GM10266 (cell line): ENCODE measurements around the gene VWA8.

ENCODE experiments used
- DNase-seq: peaks from one replicate; pipeline ENCODE4 v3.0.0; 2012; ENCODE audit errors: extremely low spot score
- CTCF ChIP-seq: IDR thresholded peaks from 2 replicates; pipeline ENCODE4 v1.5.1; 2012; ENCODE audit warnings: mild to moderate bottlenecking, low read depth; ENCODE audit not compliant: control insufficient read depth, insufficient read depth; ENCODE audit errors: missing control alignments

The VWA8 gene

GRCh38 chr13:41601718-41602445, 359.0 kb downstream of the VWA8 start:
- no peak for TF ChIP-seq CTCF
- no peak for DNase-seq

GRCh38 chr13:41599619-41600018, 361.3 kb downstream of the VWA8 start:
- no peak for DNase-seq
- no peak for TF ChIP-seq CTCF

- DNase-seq, result no peak
- no peak for TF ChIP-seq CTCF
Measured at GRCh38 chr13:41597348-41598041, 363.4 kb downstream of the VWA8 start.

GRCh38 chr13:41596190-41596589, 364.7 kb downstream of the VWA8 start:
- DNase-seq, result no peak
- no peak for TF ChIP-seq CTCF

- TF ChIP-seq CTCF, result no peak
- no peak for DNase-seq
Measured at GRCh38 chr13:41595298-41595697, 365.6 kb downstream of the VWA8 start.

- no peak for TF ChIP-seq CTCF
- DNase-seq, result no peak
Measured at GRCh38 chr13:41590643-41591042, 370.3 kb downstream of the VWA8 start.

- TF ChIP-seq CTCF, result no peak
- DNase-seq, result no peak
Measured at GRCh38 chr13:41590122-41590521, 370.8 kb downstream of the VWA8 start.
